IgD-negative memory B cell (primary cell): ENCODE measurements around the gene TRAPPC3L. TPM values are rescaled to one million over a fixed set of nuclear protein-coding genes. Genes with fewer than 3 reads are reported as not detected.

ENCODE experiments used
- H3K27ac Mint-ChIP-seq, 3 donors: one replicate each; pipeline ENCODE4 v1.8.0; 2020 to 2022; ENCODE audit warnings: mild to moderate bottlenecking in 3 of 3, mixed read lengths in 3 of 3, moderate library complexity in 1 of 3
- H3K27me3 Mint-ChIP-seq: one replicate; pipeline ENCODE4 v1.8.0; 2021; ENCODE audit warnings: mixed read lengths
- H3K36me3 Mint-ChIP-seq: one replicate; pipeline ENCODE4 v1.8.0; 2020; ENCODE audit warnings: mild to moderate bottlenecking, mixed read lengths
- H3K4me1 Mint-ChIP-seq, 3 donors: one replicate each; pipeline ENCODE4 v1.8.0; 2020 to 2022; ENCODE audit warnings: mixed read lengths in 3 of 3, mild to moderate bottlenecking in 1 of 3
- H3K4me3 Mint-ChIP-seq, 4 donors: one replicate each; pipeline ENCODE4 v1.8.0; 2020 to 2022; ENCODE audit warnings: mild to moderate bottlenecking in 4 of 4, mixed read lengths in 4 of 4, moderate library complexity in 3 of 4
- H3K9me3 Mint-ChIP-seq, 3 donors: one replicate each; pipeline ENCODE4 v1.8.0; 2020 to 2021; ENCODE audit warnings: mixed read lengths in 3 of 3, mild to moderate bottlenecking in 1 of 3
- polyA plus RNA-seq: library from polyadenylated mRNA; unstranded; fragments of 300-500 nt; fragmentation: Illumina TruSeq; gene quantifications from one replicate; pipeline ENCODE4 v1.2.3, GENCODE V29; 2021

The TRAPPC3L gene
- polyA plus RNA-seq, 1 donor from 2014 or later, result not detected

GRCh38 chr6:116564921-116565872 is 19.7 kb upstream of the TRAPPC3L start:
- Mint-ChIP-seq H3K9me3 (peaks cover 0 to 1% (median 0%) of the 10 kb centered on the region in 3 donors), H3K36me3 (peaks cover 3% of the 10 kb centered on the region), H3K27me3 (peaks cover 6% of the 10 kb centered on the region), H3K4me3 (peak overlapping the region in 1 of 4 donors; percentile 68), H3K4me1 (peaks cover 4 to 12% (median 10%) of the 10 kb centered on the region in 3 donors), H3K27ac (no peak overlapping the region)

- Mint-ChIP-seq H3K36me3 (peaks cover 3% of the 10 kb centered on the region), H3K9me3 (peaks cover 0 to 1% (median 0%) of the 10 kb centered on the region in 3 donors), H3K4me3 (peak overlapping the region in 2 of 4 donors; percentile 16 to 25), H3K27me3 (peaks cover 6% of the 10 kb centered on the region), H3K27ac (peak overlapping the region in 1 of 3 donors; percentile 49), H3K4me1 (peaks cover 0 to 6% (median 6%) of the 10 kb centered on the region in 3 donors)
Measured at GRCh38 chr6:116564311-116564710, 18.8 kb upstream of the TRAPPC3L start.

- Mint-ChIP-seq H3K4me3 (peak overlapping the region in 1 of 4 donors; percentile 25), H3K4me1 (peaks cover 0 to 2% (median 1%) of the 10 kb centered on the region in 3 donors), H3K27ac (peak overlapping the region in 1 of 3 donors; percentile 49), H3K9me3 (peaks cover 0 to 1% (median 0%) of the 10 kb centered on the region in 3 donors), H3K27me3 (peaks cover 6% of the 10 kb centered on the region), H3K36me3 (peaks cover 3% of the 10 kb centered on the region)
Measured at GRCh38 chr6:116563830-116564229, 18.3 kb upstream of the TRAPPC3L start.

GRCh38 chr6:116562614-116563013 is 17.1 kb upstream of the TRAPPC3L start:
- Mint-ChIP-seq H3K4me1 (no peaks in the 10 kb centered on the region), H3K36me3 (peaks cover 3% of the 10 kb centered on the region), H3K9me3 (peaks cover 0 to under 1% (median 0%) of the 10 kb centered on the region in 3 donors)

GRCh38 chr6:116562019-116562403 is 16.5 kb upstream of the TRAPPC3L start:
- H3K36me3 Mint-ChIP-seq, result peaks cover 3% of the 10 kb centered on the region
- H3K9me3 Mint-ChIP-seq, result no peaks in the 10 kb centered on the region
- H3K27ac Mint-ChIP-seq, result no peak overlapping the region
- no peaks in the 10 kb centered on the region for H3K4me1 Mint-ChIP-seq
- no peak overlapping the region for H3K4me3 Mint-ChIP-seq
- H3K27me3 Mint-ChIP-seq, result peaks cover 6% of the 10 kb centered on the region

More at GRCh38 chr6:116562614-116563013, 17.1 kb upstream of the TRAPPC3L start:
- peaks cover 6% of the 10 kb centered on the region for H3K27me3 Mint-ChIP-seq
- H3K27ac Mint-ChIP-seq, result no peak overlapping the region
- no peak overlapping the region for H3K4me3 Mint-ChIP-seq

DNA sequence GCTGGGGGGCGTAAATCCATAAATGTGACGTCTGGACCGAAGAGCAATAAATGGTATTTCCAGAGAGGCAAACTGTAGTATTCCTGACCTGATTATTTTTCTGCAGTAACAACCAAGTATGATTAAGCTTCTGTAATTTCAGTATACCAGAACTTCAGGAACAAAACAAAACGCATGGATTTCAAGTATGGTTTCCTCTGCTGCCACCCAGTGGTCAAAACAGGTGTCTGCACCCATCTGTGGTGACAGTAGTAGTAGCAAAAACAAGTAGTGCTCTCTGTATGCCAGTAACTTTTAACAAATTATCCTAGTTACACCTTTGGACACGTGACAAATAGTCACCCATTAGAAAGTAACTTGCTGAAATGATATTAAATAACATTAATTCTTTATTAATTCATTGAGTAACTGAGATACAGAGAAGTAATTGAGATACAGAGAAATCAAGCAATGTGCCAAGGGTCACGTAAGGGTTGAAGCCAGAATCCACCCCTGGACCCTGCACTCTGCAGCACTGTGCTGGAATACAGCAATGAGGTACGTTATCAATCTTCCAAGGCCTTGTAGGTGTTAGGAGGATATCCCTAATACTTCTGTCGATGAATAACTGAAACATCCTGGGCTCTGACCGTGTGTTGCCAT is 16.0 kb upstream of the TRAPPC3L start:
- no peak overlapping the region for H3K27ac Mint-ChIP-seq
- no peaks in the 10 kb centered on the region for H3K9me3 Mint-ChIP-seq
- H3K36me3 Mint-ChIP-seq, result peaks cover 3% of the 10 kb centered on the region
- peaks cover 6% of the 10 kb centered on the region for H3K27me3 Mint-ChIP-seq
- H3K4me3 Mint-ChIP-seq, result no peak overlapping the region
- no peaks in the 10 kb centered on the region for H3K4me1 Mint-ChIP-seq

GRCh38 chr6:116560130-116560529 is 14.6 kb upstream of the TRAPPC3L start:
- Mint-ChIP-seq H3K27ac (no peak overlapping the region), H3K9me3 (no peaks in the 10 kb centered on the region), H3K4me3 (no peak overlapping the region), H3K36me3 (peaks cover 4% of the 10 kb centered on the region), H3K4me1 (no peaks in the 10 kb centered on the region), H3K27me3 (peaks cover 8% of the 10 kb centered on the region)

DNA sequence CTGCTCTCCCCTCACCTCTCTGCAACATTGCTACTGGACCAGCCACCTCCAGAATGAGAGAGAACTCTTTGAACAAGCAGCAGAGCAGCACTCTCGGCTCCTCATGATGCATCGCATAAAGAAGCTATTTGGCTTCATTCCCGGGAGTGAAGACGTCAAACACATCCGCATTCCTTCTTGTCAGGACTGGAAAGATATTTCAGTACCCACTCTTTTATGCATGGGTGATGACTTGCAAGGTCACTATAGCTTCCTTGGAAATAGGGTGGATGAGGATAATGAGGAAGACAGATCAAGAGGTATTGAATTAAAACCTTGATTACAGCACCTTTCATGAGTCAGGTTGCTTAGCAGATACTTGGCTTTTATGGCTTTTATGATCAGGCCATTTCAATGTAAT is 12.4 kb upstream of the TRAPPC3L start:
- Mint-ChIP-seq H3K27me3 (peaks cover 6% of the 10 kb centered on the region), H3K27ac (no peak overlapping the region), H3K4me3 (no peak overlapping the region)

GRCh38 chr6:116556814-116557415 is 11.4 kb upstream of the TRAPPC3L start:
- H3K27me3 Mint-ChIP-seq, result peaks cover 6% of the 10 kb centered on the region
- no peaks in the 10 kb centered on the region for H3K4me1 Mint-ChIP-seq
- peaks cover 1% of the 10 kb centered on the region for H3K36me3 Mint-ChIP-seq
- no peak overlapping the region for H3K4me3 Mint-ChIP-seq
- no peaks in the 10 kb centered on the region for H3K9me3 Mint-ChIP-seq
- H3K27ac Mint-ChIP-seq, result no peak overlapping the region

More for the DNA sequence above, 12.4 kb upstream of the TRAPPC3L start:
- peaks cover 4% of the 10 kb centered on the region for H3K36me3 Mint-ChIP-seq
- H3K4me1 Mint-ChIP-seq, result no peaks in the 10 kb centered on the region
- H3K9me3 Mint-ChIP-seq, result no peaks in the 10 kb centered on the region

DNA sequence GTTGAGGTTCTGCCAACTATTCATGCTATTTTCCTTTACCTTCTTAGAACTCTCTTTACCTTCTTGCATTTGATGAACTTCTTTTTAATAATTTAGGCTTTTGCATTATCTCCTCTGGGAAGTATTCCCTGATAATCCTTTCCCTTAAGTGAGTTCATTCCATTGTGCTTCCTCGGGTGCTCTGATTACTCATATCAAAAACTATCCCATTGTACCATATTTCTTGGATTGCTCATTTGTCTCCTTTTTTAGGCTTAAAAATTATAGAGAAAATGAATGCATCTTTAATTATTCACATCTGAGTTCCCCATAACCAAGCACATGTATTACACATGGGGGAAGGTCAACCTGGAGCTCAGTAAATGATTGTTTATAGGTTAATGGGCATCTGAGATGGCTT is 10.6 kb upstream of the TRAPPC3L start:
- no peak overlapping the region for H3K27ac Mint-ChIP-seq
- H3K36me3 Mint-ChIP-seq, result peaks cover 1% of the 10 kb centered on the region
- no peaks in the 10 kb centered on the region for H3K4me1 Mint-ChIP-seq
- H3K27me3 Mint-ChIP-seq, result peaks cover 8% of the 10 kb centered on the region
- H3K9me3 Mint-ChIP-seq, result no peaks in the 10 kb centered on the region
- no peak overlapping the region for H3K4me3 Mint-ChIP-seq

GRCh38 chr6:116553451-116553850 is 8.0 kb upstream of the TRAPPC3L start, which contains the start of gene CALHM4:
Gene CALHM4, plus strand, starts transcription at chr6:116553751. Its CDS starts 43 bp downstream, at chr6:116553794.
- Mint-ChIP-seq H3K27ac (no peak within 1 kb of the TSS), H3K4me1 (no peaks in the 10 kb centered on the region), H3K36me3 (peaks cover 1% of the 10 kb centered on the region), H3K27me3 (peaks cover 9% of the 10 kb centered on the region), H3K4me3 (no peak within 1 kb of the TSS), H3K9me3 (no peaks in the 10 kb centered on the region)

GRCh38 chr6:116550796-116551195 is 5.3 kb upstream of the TRAPPC3L start:
- no peak overlapping the region for H3K27ac Mint-ChIP-seq
- no peak overlapping the region for H3K4me3 Mint-ChIP-seq
- H3K4me1 Mint-ChIP-seq, result no peaks in the 10 kb centered on the region
- H3K9me3 Mint-ChIP-seq, result no peaks in the 10 kb centered on the region
- H3K36me3 Mint-ChIP-seq, result no peaks in the 10 kb centered on the region
- H3K27me3 Mint-ChIP-seq, result peaks cover 8% of the 10 kb centered on the region

DNA sequence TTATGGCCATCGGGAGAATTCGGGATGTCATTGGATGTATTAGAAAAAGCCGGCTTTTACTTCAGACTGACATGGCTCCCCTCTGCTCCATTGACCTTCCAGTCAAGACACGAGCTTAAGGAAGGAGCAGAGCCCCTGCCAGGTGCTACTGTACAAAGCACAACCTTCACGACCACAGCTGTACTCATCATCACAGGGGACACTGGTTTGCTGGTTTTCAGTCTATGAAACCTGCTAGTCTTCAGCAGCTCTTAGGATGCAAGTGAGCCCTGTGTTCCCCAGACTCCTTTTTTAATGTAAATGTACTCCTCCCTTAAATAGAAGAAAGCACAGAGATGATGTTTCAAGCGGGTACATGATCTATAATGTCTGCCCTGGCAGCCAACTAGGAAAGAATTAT is 1.9 kb upstream of the TRAPPC3L start:
- Mint-ChIP-seq H3K27me3 (peaks cover 5% of the 10 kb centered on the region), H3K4me3 (no peak overlapping the region), H3K4me1 (no peaks in the 10 kb centered on the region), H3K36me3 (no peaks in the 10 kb centered on the region), H3K9me3 (no peaks in the 10 kb centered on the region), H3K27ac (no peak overlapping the region)

GRCh38 chr6:116543149-116543548 is 2.3 kb downstream of the TRAPPC3L start:
- Mint-ChIP-seq H3K27me3 (peaks cover 1% of the 10 kb centered on the region), H3K36me3 (no peaks in the 10 kb centered on the region), H3K9me3 (no peaks in the 10 kb centered on the region), H3K4me1 (no peaks in the 10 kb centered on the region), H3K4me3 (no peak overlapping the region), H3K27ac (no peak overlapping the region)

DNA sequence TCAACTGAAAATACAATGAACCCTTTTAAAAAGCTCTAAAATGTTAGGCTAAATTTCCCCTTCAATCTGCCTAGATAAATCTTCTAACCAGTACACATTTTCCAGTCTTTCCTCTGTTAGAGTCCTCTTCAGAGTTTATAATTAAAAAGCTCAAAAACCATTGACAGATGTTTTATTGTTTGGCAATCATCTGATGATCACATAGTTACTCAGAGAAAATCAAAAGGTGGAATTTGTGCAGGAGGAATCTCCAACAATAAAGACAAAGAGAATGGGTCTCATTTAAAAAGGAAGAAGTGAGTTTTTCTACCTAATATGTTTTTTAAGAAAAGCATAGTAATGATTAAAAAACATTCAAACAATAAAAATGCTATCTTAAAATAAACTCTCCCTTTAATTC is 3.1 kb downstream of the TRAPPC3L start:
- no peak overlapping the region for H3K27ac Mint-ChIP-seq
- no peaks in the 10 kb centered on the region for H3K9me3 Mint-ChIP-seq
- no peaks in the 10 kb centered on the region for H3K36me3 Mint-ChIP-seq
- H3K4me1 Mint-ChIP-seq, result no peaks in the 10 kb centered on the region
- H3K27me3 Mint-ChIP-seq, result peaks cover 1% of the 10 kb centered on the region
- no peak overlapping the region for H3K4me3 Mint-ChIP-seq
